SKM-1 (cell line): Measurements from ENCODE around the gene UMODL1.

Experiments used
- DNase-seq: peaks from one replicate; lab custom pipeline; 2025; ENCODE audit not compliant: unreplicated experiment; lab: John Stamatoyannopoulos, UW

Gene UMODL1

DNA sequence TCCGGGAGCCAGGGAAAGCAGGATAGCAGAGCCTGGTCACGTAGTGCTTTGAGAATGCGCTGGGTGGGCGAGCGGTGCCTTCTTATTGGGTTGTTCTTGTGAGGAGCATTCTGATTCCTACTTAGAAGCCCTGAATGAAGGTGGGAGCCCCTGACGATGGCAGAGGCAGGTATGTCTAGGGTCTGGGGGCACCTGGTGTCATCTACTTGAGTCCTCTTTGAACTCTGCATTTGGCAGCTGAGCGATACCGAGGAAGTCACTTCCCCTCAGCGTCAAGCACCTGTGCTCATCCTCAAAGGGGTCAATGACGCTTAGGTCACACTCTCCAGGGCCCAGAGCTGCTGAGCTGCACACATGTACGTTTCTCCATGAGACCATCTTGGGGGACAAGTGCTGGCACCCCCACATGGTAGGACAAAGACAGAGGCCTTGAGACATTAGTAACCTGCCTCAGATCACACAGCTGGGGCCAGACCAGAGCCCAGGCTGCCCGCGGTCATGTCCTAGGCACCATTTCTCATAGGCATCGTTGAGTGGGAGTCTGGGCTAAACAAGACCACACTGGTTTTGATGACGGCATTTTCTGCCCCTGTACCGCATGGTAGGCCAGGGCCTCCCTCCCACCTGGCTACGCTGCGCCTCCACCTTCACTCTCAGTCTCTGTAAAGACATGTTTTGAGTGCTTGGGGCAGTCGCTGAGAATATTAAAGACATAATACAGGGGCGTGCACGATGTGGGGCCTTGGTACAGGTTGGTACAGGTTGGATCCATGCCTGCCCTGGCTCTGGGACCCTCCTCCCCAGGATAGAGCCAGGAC is 78.7 kb downstream of the UMODL1 start:
- DNase-seq = no peak

DNA sequence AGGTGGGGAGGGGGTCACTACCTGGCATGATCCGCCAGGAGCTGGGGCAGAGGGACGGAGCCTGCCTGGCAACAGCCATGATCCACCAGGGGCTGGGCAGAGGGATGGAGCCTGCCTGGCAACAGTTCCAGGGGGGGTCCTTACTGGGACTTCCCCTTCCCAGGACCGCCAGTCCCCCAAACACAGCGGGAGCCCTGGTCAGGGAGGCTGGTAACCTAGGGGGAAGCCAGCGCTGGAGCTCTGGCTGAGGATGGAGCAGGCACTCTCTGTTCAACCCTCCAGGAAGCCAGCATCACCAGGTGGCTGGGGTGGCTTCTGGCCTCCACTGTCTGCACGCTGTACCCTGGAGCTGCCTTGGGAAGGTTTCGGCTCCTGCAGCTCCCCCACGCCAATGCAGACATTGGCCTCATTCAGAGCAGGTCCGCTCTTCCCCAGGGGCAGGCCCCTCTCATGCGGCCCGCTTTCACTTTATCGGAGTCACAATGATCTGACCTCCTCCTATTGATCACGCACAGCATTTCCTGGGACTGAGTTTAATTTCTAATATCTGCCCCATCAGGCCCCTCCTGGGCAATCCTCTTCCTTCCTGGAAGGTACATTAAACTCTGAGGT is 79.5 kb downstream of the UMODL1 start:
- DNase-seq = no peak

- no peak for DNase-seq
These were observed 80.2 kb downstream of the UMODL1 start for GRCh38 chr21:42151148-42151947.

- no peak for DNase-seq
These were observed 80.8 kb downstream of the UMODL1 start for GRCh38 chr21:42151948-42152220.

GRCh38 chr21:42153046-42153686 is 82.0 kb downstream of the UMODL1 start:
- DNase-seq = no peak

DNA sequence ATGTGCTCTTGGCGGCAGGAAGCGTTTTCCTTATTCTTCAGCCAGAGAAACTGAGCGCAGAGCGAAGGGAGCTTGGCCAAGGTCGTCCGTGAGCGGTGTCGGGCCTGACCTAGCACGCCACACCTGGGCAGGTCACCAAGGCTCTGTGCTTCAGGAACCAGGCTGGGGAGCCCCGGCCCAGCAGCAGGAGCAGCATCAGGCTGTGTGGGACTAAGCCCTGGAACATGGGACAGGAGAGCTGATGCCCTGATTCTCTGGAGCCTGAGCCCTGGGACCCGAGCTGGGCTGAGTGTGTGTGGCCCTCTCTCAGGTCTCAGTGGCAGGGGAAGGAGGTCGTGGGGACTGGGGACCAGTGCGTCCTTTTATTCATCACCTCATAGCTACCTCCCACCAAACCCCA is 82.6 kb downstream of the UMODL1 start:
- DNase-seq = no peak

DNA sequence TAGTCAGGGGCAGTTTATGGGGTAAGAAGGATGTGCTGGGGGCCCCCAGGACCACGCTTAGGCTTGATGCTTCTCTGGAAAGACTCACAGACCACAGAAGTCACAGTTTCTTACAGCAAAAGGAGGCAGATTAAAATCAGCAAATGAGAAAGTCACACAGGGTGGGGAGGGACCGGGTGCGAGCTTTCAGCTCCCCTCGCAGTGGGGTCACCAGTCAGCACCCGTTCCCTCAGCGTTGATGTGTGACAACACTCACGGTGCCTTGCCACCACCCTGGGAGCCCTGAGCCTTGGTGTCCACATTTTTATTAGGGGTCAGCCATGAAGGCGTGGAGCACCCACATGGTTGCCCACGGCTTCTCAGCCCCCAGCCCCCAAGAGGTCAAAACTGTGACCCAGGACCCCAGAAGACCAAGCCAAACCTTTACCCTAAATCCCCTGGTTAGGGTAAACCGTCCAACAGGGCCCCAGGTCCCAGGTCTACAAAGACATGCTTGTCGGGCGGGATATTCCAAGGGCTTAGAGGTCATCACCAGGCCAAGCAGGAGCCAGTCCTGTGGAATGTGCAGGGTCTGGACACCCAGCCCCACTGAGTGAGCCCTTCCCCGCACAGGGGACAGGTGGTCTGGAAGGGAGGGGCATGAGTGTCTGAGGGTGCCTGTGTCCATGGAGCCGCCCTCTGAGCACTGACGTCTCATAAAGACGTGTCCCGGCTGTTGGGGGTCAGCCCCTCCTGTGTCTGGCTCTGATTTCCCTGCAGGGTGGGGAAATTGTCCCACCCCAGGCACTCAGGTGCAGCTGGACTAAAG is 83.3 kb downstream of the UMODL1 start:
- DNase-seq = no peak

DNA sequence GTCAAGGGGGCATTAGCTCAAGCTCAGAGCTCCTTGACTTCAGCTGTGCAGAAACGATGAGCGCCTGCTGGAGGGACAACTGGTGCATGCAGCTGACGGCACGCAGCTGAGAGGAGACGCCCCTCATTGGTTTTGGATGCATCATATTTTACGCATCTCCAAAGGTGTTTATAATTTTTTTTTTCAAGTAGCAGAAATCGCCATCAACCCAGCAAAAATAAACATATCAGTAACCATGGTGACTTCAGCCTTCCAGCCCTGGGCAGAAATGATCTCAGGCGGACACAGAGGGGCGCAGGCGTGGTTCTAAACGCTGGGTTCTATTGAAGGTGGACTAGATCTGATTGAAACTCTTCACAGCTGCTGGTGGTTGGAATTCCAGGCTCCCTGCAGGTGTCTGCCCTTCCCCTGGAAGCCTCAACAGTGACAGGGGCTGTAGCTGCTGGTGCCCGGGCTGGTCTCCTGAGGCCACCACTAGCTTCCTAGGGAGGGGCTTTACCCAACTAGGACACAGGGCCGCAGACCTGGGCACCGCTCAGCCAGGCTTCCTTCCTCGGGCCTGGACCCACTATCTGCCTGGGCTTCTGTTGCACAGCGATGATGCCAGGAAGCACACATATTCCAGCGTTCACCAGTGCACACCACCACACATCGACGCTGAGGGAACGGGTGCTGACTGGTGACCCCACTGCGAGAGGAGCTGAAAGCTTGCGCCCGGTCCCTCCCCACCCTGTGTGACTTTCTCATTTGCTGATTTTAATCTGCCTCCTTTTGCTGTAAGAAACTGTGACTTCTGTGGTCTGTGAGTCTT is 84.1 kb downstream of the UMODL1 start:
- DNase-seq = no peak

GRCh38 chr21:42156690-42157605 is 85.8 kb downstream of the UMODL1 start:
- no peak for DNase-seq

- no peak for DNase-seq
These were observed 86.6 kb downstream of the UMODL1 start for GRCh38 chr21:42157606-42158310.

GRCh38 chr21:42158846-42159245 is 87.7 kb downstream of the UMODL1 start:
- DNase-seq = no peak

DNA sequence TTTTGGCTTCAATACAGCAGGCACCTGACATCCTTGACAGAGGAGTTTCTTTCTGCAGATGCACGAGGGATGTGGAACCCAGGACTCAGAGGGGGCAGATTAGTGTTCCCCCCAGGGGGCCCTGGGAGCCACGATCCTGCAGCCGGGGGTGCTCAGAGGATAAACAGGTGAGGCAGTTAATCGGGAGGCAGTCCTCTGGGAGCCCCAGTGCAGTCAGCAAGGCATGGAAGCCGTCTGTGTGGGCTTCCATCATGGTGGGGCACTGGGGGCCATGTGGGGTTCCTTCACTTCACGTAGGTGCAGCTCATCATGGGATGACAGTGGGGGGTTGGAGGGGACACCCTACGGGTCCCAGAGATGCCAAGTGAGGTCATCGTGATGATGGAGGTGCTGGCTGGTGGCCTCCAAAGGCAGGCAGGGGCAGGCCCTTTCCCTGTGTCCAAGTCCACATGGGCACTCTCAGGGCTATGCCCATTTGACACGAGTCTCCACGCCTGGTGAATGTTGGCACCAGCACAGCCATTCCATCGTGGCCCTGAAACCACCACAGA is 88.5 kb downstream of the UMODL1 start:
- no peak for DNase-seq

DNA sequence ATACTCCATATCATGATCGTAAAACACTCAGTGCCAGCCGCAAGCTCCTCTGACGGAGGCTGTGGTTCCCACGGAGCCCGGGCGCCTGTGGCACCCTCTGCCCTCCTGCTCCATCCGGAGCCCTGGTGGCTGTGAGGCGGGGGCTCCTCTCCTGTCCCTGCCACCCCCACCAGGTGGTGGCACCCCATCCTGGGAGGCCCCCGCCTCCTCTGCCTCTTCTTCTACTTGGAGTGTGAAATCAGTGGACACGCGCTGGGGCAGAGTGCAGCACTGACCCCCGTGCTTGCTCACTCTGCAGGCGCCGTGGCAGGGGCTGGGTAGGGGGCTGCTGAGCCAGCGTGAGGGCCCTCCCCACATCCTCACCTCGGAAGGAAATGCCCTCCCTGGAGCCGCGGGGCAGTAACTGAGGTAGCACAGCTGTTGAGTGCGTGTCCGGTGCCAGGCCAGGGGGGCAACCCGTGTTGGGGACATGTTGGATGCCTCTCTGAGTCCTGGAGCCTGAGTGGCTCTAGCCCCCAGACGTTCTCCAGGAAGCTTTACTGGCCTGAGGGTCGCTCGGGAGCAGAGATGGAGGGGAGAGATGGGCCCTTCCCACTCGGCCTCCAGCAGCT is 89.1 kb downstream of the UMODL1 start:
- DNase-seq = no peak

- DNase-seq = no peak
These were observed 89.6 kb downstream of the UMODL1 start for GRCh38 chr21:42160765-42161164.

- DNase-seq = no peak
These were observed 90.4 kb downstream of the UMODL1 start for GRCh38 chr21:42161401-42161955.

DNA sequence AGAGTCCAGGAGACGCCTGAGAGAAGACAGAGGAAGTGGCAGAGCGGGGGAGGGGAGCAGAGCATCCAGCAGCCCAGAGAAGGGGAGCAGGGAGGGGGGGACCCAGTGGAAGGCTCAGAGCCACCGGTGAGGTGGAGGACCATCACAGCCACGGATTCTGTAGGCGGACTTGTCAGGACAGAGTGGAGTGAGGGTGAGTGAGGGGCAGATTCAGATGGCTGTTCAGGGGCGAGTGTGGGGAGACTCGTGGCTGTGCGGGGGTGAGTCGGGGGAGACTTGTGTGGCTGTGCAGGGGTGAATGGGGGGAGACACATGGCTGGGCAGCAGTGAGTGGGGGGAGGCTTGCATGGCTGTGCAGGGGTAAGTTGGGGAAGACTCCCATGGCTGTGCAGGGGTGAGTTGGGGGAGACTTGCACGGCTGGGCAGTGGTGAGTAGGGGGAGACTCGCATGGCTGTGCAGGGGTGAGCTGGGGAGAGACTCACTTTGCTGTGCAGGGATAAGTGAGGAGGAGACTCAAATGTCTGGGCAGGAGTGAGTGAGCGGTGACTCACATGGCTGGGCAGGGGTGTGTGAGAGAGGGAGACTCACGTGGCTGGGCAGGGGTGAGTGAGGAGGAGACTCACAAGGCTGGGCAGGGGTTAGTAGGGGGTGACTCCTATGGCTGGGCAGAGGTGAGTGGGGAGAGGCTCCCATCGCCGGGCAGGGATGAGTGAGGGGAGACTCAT is 91.0 kb downstream of the UMODL1 start:
- no peak for DNase-seq
